ENCODE data around the gene KLHL21. TPM values are rescaled to one million over a fixed set of nuclear protein-coding genes. Genes with fewer than 3 reads are reported as not detected.

The KLHL21 gene
- total RNA-seq, 2 donors from 2014 or later, result 10.9 to 13.2 TPM

DNA sequence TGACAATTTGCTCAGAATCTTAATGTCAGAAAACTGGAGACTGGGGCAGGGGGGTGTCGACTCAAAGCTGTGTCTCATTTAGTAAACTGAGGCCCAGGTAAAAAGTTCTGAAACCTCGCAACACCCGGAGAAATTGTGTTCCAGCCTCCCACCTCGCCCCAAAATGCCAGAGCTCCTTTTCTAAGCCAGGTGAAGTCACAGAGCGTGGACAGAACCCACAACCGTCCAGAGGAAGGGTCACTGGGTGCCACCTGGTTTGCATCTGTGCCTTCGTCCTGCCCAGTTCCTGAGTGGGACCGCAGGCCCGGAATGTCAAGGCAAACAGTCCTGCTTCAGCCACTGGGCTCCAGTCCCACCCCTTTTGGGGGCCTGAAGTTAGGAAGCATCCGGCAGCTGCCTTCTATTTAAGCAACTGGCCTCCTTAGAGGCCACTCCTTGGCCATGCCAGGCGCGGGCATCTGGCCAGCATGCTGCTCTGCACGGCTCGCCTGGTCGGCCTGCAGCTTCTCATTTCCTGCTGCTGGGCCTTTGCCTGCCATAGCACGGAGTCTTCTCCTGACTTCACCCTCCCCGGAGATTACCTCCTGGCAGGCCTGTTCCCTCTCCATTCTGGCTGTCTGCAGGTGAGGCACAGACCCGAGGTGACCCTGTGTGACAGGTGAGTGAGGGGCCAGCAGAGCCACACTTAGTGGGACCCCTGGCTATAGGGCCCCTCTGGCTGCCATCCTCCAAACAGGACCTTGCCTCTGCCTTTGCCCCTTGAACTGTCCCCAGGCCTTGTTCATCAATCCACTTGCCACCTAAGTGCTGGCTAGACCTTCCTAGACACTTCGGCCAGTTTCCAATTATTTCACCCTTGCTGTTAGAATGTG lies 47.5 kb downstream of the KLHL21 start, which contains the start of gene TAS1R1:
Gene TAS1R1 (plus strand): TSS at position 401 of the 872 bp plus-strand sequence. CDS start 67 bp downstream, at position 468.
- no peaks in the 10 kb centered on the region for H3K4me1 ChIP-seq (ENCODE audit: control insufficient read depth, insufficient read depth, low read length)
- H3K36me3 ChIP-seq (ENCODE audit: control insufficient read depth, insufficient read depth, low read length), result peaks cover 8% of the 10 kb centered on the region
- Mint-ChIP-seq H3K27ac (peak within 1 kb of the TSS; percentile 48), H3K9me3 (no peaks in the 10 kb centered on the region), H3K4me3 (peak within 1 kb of the TSS; percentile 78), H3K36me3 (ENCODE audit: low read depth) (peaks cover 8% of the 10 kb centered on the region), H3K27me3 (ENCODE audit: insufficient read depth) (no peaks in the 10 kb centered on the region), H3K4me1 (peaks cover 8% of the 10 kb centered on the region)
- H3K27me3 ChIP-seq (ENCODE audit: control insufficient read depth, insufficient read depth, low read length, poor library complexity, severe bottlenecking), result no peaks in the 10 kb centered on the region
- TF ChIP-seq, protein P1, sequence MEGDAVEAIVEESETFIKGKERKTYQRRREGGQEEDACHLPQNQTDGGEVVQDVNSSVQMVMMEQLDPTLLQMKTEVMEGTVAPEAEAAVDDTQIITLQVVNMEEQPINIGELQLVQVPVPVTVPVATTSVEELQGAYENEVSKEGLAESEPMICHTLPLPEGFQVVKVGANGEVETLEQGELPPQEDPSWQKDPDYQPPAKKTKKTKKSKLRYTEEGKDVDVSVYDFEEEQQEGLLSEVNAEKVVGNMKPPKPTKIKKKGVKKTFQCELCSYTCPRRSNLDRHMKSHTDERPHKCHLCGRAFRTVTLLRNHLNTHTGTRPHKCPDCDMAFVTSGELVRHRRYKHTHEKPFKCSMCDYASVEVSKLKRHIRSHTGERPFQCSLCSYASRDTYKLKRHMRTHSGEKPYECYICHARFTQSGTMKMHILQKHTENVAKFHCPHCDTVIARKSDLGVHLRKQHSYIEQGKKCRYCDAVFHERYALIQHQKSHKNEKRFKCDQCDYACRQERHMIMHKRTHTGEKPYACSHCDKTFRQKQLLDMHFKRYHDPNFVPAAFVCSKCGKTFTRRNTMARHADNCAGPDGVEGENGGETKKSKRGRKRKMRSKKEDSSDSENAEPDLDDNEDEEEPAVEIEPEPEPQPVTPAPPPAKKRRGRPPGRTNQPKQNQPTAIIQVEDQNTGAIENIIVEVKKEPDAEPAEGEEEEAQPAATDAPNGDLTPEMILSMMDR (conservative IDR thresholded peaks at IDR 0.05), result no peak
- no peaks in the 10 kb centered on the region for H3K9me3 ChIP-seq (ENCODE audit: control insufficient read depth, low read length)
- peak within 1 kb of the TSS; percentile 44 for H3K27ac ChIP-seq (ENCODE audit: low read depth, low read length)
- DNase-seq, result peak; percentile 50
- 86 to 93% methylated on average over 16 to 19 of the region's 19 CpGs for WGBS, 2 experiments (ENCODE audit: insufficient coverage in 1 of 2, insufficient read length in 1 of 2)
- peak within 1 kb of the TSS; percentile 88 for H3K4me3 ChIP-seq (ENCODE audit: low read length)
- peak within 1 kb of the TSS; percentile 92 for H3K9ac ChIP-seq (ENCODE audit: extremely low read depth, low read length, poor library complexity, severe bottlenecking)

DNA sequence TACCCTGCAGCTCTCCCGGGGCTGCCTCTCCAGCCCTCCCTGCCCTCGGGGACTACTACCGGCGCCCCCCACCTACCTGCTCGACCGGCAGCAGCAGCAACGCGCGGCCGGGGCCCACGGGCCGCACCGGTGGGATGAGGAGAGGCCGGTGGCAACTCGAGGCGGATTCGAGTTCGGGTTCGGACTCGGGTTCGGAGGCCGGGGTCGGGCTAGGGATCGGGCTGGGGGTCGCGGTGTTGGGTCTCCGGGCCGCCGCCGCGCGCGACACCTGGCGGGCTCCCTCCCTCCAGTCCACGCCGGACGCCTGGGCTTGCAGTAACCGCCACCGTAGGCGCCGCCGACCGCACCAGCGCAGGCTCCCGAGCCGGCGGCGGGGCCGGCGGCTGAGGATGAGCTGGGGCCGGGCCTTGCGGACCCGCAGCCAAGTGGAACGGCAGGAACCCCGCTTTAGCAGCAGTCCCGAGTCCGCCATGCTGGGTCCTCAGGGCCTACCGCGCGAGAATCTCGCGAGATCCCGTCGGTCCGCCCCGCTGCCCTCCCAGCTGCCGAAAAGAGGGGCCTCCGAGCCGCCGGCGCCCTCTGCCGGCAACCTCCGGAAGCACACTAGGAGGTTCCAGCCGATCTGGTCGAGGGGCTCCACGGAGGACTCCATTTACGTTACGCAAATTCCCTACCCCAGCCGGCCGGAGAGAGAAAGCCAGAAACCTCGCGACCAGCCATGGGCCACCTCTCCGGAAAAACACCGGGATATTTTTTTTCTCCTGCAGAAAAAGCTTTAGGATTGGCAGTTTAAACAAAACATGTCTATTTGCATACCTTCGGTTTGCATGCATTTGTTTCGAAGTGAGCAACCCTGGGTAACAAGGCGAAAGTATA lies 48.4 kb downstream of the KLHL21 start, which contains the start of gene NOL9:
Gene NOL9 (minus strand): TSS at position 483 of the 876 bp plus-strand sequence. CDS start 11 bp downstream, at position 472.
- peak; percentile 98 for DNase-seq
- no peaks in the 10 kb centered on the region for H3K9me3 ChIP-seq (ENCODE audit: control insufficient read depth, low read length)
- peaks cover 15% of the 10 kb centered on the region for H3K36me3 ChIP-seq (ENCODE audit: control insufficient read depth, insufficient read depth, low read length)
- H3K9me3 Mint-ChIP-seq, result no peaks in the 10 kb centered on the region
- peaks cover 8% of the 10 kb centered on the region for H3K4me1 Mint-ChIP-seq
- peak within 1 kb of the TSS; percentile 92 for H3K9ac ChIP-seq (ENCODE audit: extremely low read depth, low read length, poor library complexity, severe bottlenecking)
- peak within 1 kb of the TSS; percentile 78 for H3K4me3 Mint-ChIP-seq
- H3K36me3 Mint-ChIP-seq (ENCODE audit: low read depth), result peaks cover 15% of the 10 kb centered on the region
- no peaks in the 10 kb centered on the region for H3K4me1 ChIP-seq (ENCODE audit: control insufficient read depth, insufficient read depth, low read length)
- TF ChIP-seq, protein P1 (conservative IDR thresholded peaks at IDR 0.05), result peak; percentile 92
- 4 to 6% methylated on average over 51 to 87 of the region's 87 CpGs for WGBS, 2 experiments (ENCODE audit: insufficient coverage in 1 of 2, insufficient read length in 1 of 2)
- no peaks in the 10 kb centered on the region for H3K27me3 ChIP-seq (ENCODE audit: control insufficient read depth, insufficient read depth, low read length, poor library complexity, severe bottlenecking)
- H3K27ac Mint-ChIP-seq, result peak within 1 kb of the TSS; percentile 48
- H3K27me3 Mint-ChIP-seq (ENCODE audit: insufficient read depth), result no peaks in the 10 kb centered on the region
- peak within 1 kb of the TSS; percentile 44 for H3K27ac ChIP-seq (ENCODE audit: low read depth, low read length)
- H3K4me3 ChIP-seq (ENCODE audit: low read length), result peak within 1 kb of the TSS; percentile 88

DNA sequence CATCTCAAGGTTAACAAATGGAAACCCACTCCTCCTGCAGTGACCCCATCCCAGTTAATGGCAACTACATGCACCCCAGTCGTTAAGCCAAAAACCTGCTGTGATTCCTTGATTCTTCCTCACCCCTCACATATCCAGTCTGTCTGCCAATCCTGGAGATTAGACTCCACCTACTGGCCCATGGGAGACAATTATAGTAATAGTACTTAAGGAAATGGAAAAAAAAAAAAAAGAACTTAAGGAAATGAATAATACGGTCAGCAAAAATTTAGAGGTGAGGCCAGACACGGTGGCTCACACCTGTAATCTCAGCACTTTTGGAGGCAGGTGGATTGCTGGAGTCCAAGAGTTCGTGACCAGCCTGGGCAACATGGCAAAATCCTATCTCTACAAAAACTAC lies 55.4 kb downstream of the KLHL21 start:
- no peaks in the 10 kb centered on the region for H3K27me3 Mint-ChIP-seq (ENCODE audit: insufficient read depth)
- H3K9me3 Mint-ChIP-seq, result no peaks in the 10 kb centered on the region
- Histone ChIP-seq H3K4me3 (ENCODE audit: low read length) (no peak overlapping the region), H3K36me3 (ENCODE audit: control insufficient read depth, insufficient read depth, low read length) (peaks cover 72% of the 10 kb centered on the region), H3K27me3 (ENCODE audit: control insufficient read depth, insufficient read depth, low read length, poor library complexity, severe bottlenecking) (no peaks in the 10 kb centered on the region), H3K4me1 (ENCODE audit: control insufficient read depth, insufficient read depth, low read length) (no peaks in the 10 kb centered on the region), H3K9me3 (ENCODE audit: control insufficient read depth, low read length) (no peaks in the 10 kb centered on the region), H3K27ac (ENCODE audit: low read depth, low read length) (no peak overlapping the region), H3K9ac (ENCODE audit: extremely low read depth, low read length, poor library complexity, severe bottlenecking) (no peak overlapping the region)
- H3K4me1 Mint-ChIP-seq, result no peaks in the 10 kb centered on the region
- peaks cover 61% of the 10 kb centered on the region for H3K36me3 Mint-ChIP-seq (ENCODE audit: low read depth)
- 96 to 100% methylated on average over 2 to 4 of the region's 4 CpGs for WGBS, 2 experiments (ENCODE audit: insufficient coverage in 1 of 2, insufficient read length in 1 of 2)
- no peak for DNase-seq
- H3K4me3 Mint-ChIP-seq, result no peak overlapping the region
- TF ChIP-seq, protein P1 (conservative IDR thresholded peaks at IDR 0.05), result no peak
- no peak overlapping the region for H3K27ac Mint-ChIP-seq
